Rectal smooth muscle tissue (tissue), 1 donor: ENCODE results near the gene ARMC3.
"Not testable (repeated sequence)": the region's sequence is repeated elsewhere in the genome, so short reads cannot be mapped to it uniquely, and the experiment has no call there.

Source experiments
- H3K27ac ChIP-seq: one replicate; pipeline ENCODE4 v1.7.0; 2013; ENCODE audit warnings: low read depth, low read length, inconsistent platforms
- H3K27me3 ChIP-seq: one replicate; pipeline ENCODE4 v1.7.0; 2013; ENCODE audit warnings: low read length; ENCODE audit not compliant: control insufficient read depth, insufficient read depth
- H3K36me3 ChIP-seq: one replicate; pipeline ENCODE4 v1.7.0; 2013; ENCODE audit warnings: low read length; ENCODE audit not compliant: control insufficient read depth, insufficient read depth
- H3K4me1 ChIP-seq: one replicate; pipeline ENCODE4 v1.7.0; 2013; ENCODE audit warnings: low read length; ENCODE audit not compliant: control insufficient read depth, insufficient read depth
- H3K4me3 ChIP-seq: one replicate; pipeline ENCODE4 v1.7.0; 2013; ENCODE audit warnings: low read length
- H3K9ac ChIP-seq: one replicate; pipeline ENCODE4 v1.7.0; 2013; ENCODE audit warnings: low read length

The ARMC3 gene

GRCh38 chr10:23063973-23064812 is 136.3 kb downstream of the ARMC3 start:
- no peak overlapping the region for H3K9ac ChIP-seq
- H3K4me3 ChIP-seq: peak overlapping the region; percentile 31
- peak overlapping the region; percentile 35 for H3K27ac ChIP-seq

GRCh38 chr10:23064813-23065114 is 136.9 kb downstream of the ARMC3 start:
- not testable (repeated sequence) for H3K9ac ChIP-seq, H3K27me3 ChIP-seq, H3K4me3 ChIP-seq, H3K36me3 ChIP-seq
- H3K27ac ChIP-seq: peak overlapping the region; percentile 38
- peaks cover 23% of the 10 kb centered on the region for H3K4me1 ChIP-seq

More at GRCh38 chr10:23063973-23064812, 136.3 kb downstream of the ARMC3 start:
- Histone ChIP-seq H3K36me3 (no peaks in the 10 kb centered on the region), H3K4me1 (peaks cover 23% of the 10 kb centered on the region), H3K27me3 (no peaks in the 10 kb centered on the region)

GRCh38 chr10:23065181-23065948 is 137.5 kb downstream of the ARMC3 start:
- H3K27me3 ChIP-seq: no peaks in the 10 kb centered on the region
- H3K36me3 ChIP-seq: no peaks in the 10 kb centered on the region
- peaks cover 23% of the 10 kb centered on the region for H3K4me1 ChIP-seq
- H3K27ac ChIP-seq: peak overlapping the region; percentile 38
- H3K9ac ChIP-seq: no peak overlapping the region
- no peak overlapping the region for H3K4me3 ChIP-seq

- H3K27me3 ChIP-seq: no peaks in the 10 kb centered on the region
Measured at GRCh38 chr10:23067337-23067736, 139.5 kb downstream of the ARMC3 start.

GRCh38 chr10:23067939-23068775 is 140.3 kb downstream of the ARMC3 start:
- Histone ChIP-seq H3K36me3 (no peaks in the 10 kb centered on the region), H3K27me3 (no peaks in the 10 kb centered on the region), H3K27ac (no peak overlapping the region), H3K4me1 (peaks cover 19% of the 10 kb centered on the region), H3K9ac (no peak overlapping the region), H3K4me3 (no peak overlapping the region)

More at GRCh38 chr10:23067337-23067736, 139.5 kb downstream of the ARMC3 start:
- H3K4me1 ChIP-seq: peaks cover 23% of the 10 kb centered on the region
- no peak overlapping the region for H3K9ac ChIP-seq
- no peak overlapping the region for H3K4me3 ChIP-seq
- H3K27ac ChIP-seq: no peak overlapping the region
- no peaks in the 10 kb centered on the region for H3K36me3 ChIP-seq

GRCh38 chr10:23069019-23069815 is 141.4 kb downstream of the ARMC3 start:
- Histone ChIP-seq H3K36me3 (no peaks in the 10 kb centered on the region), H3K27me3 (no peaks in the 10 kb centered on the region), H3K4me1 (peaks cover 16% of the 10 kb centered on the region), H3K9ac (no peak overlapping the region), H3K4me3 (no peak overlapping the region), H3K27ac (no peak overlapping the region)

GRCh38 chr10:23070092-23070912 is 142.4 kb downstream of the ARMC3 start:
- H3K36me3 ChIP-seq, H3K27ac ChIP-seq, H3K9ac ChIP-seq: not testable (repeated sequence)

GRCh38 chr10:23070913-23071218 is 143.0 kb downstream of the ARMC3 start:
- Histone ChIP-seq H3K9ac (no peak overlapping the region), H3K4me3 (no peak overlapping the region), H3K36me3 (no peaks in the 10 kb centered on the region), H3K27me3 (no peaks in the 10 kb centered on the region), H3K4me1 (peaks cover 2% of the 10 kb centered on the region), H3K27ac (no peak overlapping the region)

More at GRCh38 chr10:23070092-23070912, 142.4 kb downstream of the ARMC3 start:
- not testable (repeated sequence) for H3K27me3 ChIP-seq, H3K4me1 ChIP-seq, H3K4me3 ChIP-seq

- not testable (repeated sequence) for H3K9ac ChIP-seq, H3K27ac ChIP-seq, H3K4me1 ChIP-seq, H3K36me3 ChIP-seq, H3K27me3 ChIP-seq, H3K4me3 ChIP-seq
Measured at GRCh38 chr10:23072593-23072992, 144.7 kb downstream of the ARMC3 start.

- H3K27me3 ChIP-seq: no peaks in the 10 kb centered on the region
- no peak overlapping the region for H3K9ac ChIP-seq
- no peaks in the 10 kb centered on the region for H3K36me3 ChIP-seq
- H3K27ac ChIP-seq: no peak overlapping the region
- no peak overlapping the region for H3K4me3 ChIP-seq
- H3K4me1 ChIP-seq: no peaks in the 10 kb centered on the region
Measured at GRCh38 chr10:23073527-23073926, 145.7 kb downstream of the ARMC3 start.

- Histone ChIP-seq H3K4me3 (no peak overlapping the region), H3K9ac (no peak overlapping the region), H3K27ac (no peak overlapping the region), H3K36me3 (no peaks in the 10 kb centered on the region), H3K27me3 (no peaks in the 10 kb centered on the region), H3K4me1 (no peaks in the 10 kb centered on the region)
Measured at GRCh38 chr10:23075672-23076071, 147.8 kb downstream of the ARMC3 start.
